Naive thymus-derived CD8-positive, alpha-beta T cell (primary cell): ENCODE results near the gene RIMS3. TPM values are rescaled to one million over a fixed set of nuclear protein-coding genes. Genes with fewer than 3 reads are reported as not detected.
A peak's percentile ranks its signal among the peaks of the same experiment; 100 is the strongest.

ENCODE experiments used
- ATAC-seq, 2 donors: fragments of 150-1000 bp; cut with Tn5 transposase in 1 of 2; sonication (Bioruptor Pico), chemical (Tn5 transposase) in 1 of 2; 1 replicate in 1 of 2; 2 replicates in 1 of 2; pipeline ENCODE4 v1.10.0; 2021; ENCODE audit warnings: mild to moderate bottlenecking in 2 of 2, moderate library complexity in 2 of 2
- POLR2A ChIA-PET: fragments of 350-600 bp; sonication (Branson Sonifier 250); formaldehyde crosslinking; loops from one replicate; lab custom pipeline; 2021; ENCODE audit warnings: antibody characterized with exemption; lab: Charles Lee
- DNase-seq, 10 donors: peaks; one replicate each; pipeline versions ENCODE4 v3.0.0 to v3.0.0-alpha.2; 2020 to 2022
- H3K27ac Mint-ChIP-seq, 10 donors: one replicate each; pipeline ENCODE4 v1.8.0; 2020 to 2022; ENCODE audit warnings: mild to moderate bottlenecking in 10 of 10, mixed read lengths in 10 of 10, moderate library complexity in 4 of 10, inconsistent platforms in 1 of 10
- H3K27me3 Mint-ChIP-seq, 5 donors: one replicate each; pipeline ENCODE4 v1.8.0; 2021 to 2022; ENCODE audit warnings: mixed read lengths in 5 of 5
- H3K36me3 Mint-ChIP-seq, 3 donors: one replicate each; pipeline ENCODE4 v1.8.0; 2020 to 2022; ENCODE audit warnings: mixed read lengths in 3 of 3, mild to moderate bottlenecking in 2 of 3, inconsistent platforms in 1 of 3
- H3K4me1 Mint-ChIP-seq, 4 donors: one replicate each; pipeline ENCODE4 v1.8.0; 2021 to 2022; ENCODE audit warnings: mixed read lengths in 4 of 4
- H3K4me3 Mint-ChIP-seq, 10 donors: one replicate each; pipeline ENCODE4 v1.8.0; 2020 to 2022; ENCODE audit warnings: mild to moderate bottlenecking in 10 of 10, mixed read lengths in 10 of 10, moderate library complexity in 6 of 10, inconsistent platforms in 1 of 10
- H3K9me3 Mint-ChIP-seq, 9 donors: one replicate each; pipeline ENCODE4 v1.8.0; 2020 to 2022; ENCODE audit warnings: mixed read lengths in 9 of 9, mild to moderate bottlenecking in 3 of 9, inconsistent platforms in 1 of 9, moderate library complexity in 1 of 9
- polyA plus RNA-seq, 3 donors: library from polyadenylated mRNA; unstranded; fragments of 300-500 nt; fragmentation: Illumina TruSeq; gene quantifications; one replicate each; pipeline ENCODE4 v1.2.3, GENCODE V29; 2021
- total RNA-seq, 8 experiments: library from RNA in 2 of 8; stranded (reverse) in 2 of 8; gene quantifications; one replicate each; pipeline ENCODE4 v1.2.3 and lab custom pipeline; 2021 to 2026

RIMS3 gene
- total and polyA plus RNA-seq, 5 experiments from 2014 or later: 0.76 to 2.0 (median 1.2) TPM

DNA sequence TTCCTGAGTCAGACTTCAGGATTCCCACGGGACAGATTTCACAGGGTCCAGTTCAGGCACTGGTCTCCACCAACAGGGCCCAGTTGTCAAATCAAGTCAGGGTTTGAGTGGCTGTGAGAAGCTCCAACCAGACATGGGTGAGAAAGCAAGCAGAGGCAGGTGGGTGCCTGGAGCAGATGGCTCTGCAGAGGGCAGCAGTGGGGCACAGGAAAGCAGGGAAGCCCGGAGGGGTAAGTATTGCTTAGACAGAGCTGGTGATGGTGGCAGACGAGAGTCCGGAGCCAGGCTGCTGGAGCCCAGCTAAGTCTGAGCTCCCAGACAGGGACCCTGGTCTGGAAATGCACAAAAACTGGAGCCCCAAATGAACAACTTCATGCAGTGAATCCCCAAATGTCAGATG lies 40.4 kb downstream of the RIMS3 start:
- ATAC-seq (peak; percentile 67 to 77), DNase-seq (peak in 3 of 10 donors; percentile 29 to 51 (median 32))
- peaks cover 5 to 23% (median 21%) of the 10 kb centered on the region in 4 donors for H3K4me1 Mint-ChIP-seq
- peaks cover 0 to 12% (median 0%) of the 10 kb centered on the region in 5 donors for H3K27me3 Mint-ChIP-seq
- POLR2A ChIA-PET: no interaction called here
- peak overlapping the region in 3 of 10 donors; percentile 9 to 46 (median 34) for H3K27ac Mint-ChIP-seq
- H3K9me3 Mint-ChIP-seq: no peaks in the 10 kb centered on the region
- H3K4me3 Mint-ChIP-seq: no peak overlapping the region
- no peaks in the 10 kb centered on the region for H3K36me3 Mint-ChIP-seq

DNA sequence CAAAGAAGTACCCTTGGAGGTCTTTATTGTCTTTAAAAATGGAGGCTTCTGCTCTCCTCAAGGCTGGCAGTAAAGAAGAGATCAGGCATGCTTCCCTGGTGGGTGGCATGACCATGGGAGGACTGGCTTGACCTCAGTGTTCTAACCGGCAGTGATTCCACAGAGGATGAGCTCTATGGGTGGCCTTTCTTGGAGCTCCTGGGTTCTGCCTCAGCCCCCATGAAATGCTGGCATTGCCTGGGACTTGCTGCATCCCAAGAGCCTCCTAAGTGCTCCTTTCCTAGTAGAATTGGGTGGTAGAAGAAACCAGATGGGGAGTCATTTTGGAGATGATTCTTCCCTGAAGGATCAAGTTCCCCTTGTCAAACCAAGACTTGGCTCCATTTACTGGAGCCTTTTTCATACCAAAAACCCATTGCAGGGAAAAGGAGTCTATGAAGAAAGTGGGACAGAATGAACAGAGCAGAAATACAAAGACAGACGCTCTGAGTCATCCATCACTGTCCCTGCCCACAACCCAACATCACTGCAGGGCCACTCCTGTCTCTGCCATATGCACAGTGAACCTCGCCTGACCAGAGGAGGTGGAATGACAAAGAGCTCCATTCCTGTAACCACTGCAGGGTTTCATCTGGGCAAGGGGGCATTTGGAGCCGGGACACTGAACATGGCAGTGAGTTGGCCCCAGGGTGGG lies 42.4 kb downstream of the RIMS3 start:
- POLR2A ChIA-PET: no interaction called here
- ATAC-seq: no peak
- DNase-seq: no peak
- no peaks in the 10 kb centered on the region for H3K9me3 Mint-ChIP-seq
- no peak overlapping the region for H3K27ac Mint-ChIP-seq
- H3K36me3 Mint-ChIP-seq: no peaks in the 10 kb centered on the region
- H3K4me1 Mint-ChIP-seq: peaks cover under 1 to 8% (median 3%) of the 10 kb centered on the region in 4 donors
- H3K4me3 Mint-ChIP-seq: no peak overlapping the region
- H3K27me3 Mint-ChIP-seq: peaks cover 0 to 12% (median 1%) of the 10 kb centered on the region in 5 donors

DNA sequence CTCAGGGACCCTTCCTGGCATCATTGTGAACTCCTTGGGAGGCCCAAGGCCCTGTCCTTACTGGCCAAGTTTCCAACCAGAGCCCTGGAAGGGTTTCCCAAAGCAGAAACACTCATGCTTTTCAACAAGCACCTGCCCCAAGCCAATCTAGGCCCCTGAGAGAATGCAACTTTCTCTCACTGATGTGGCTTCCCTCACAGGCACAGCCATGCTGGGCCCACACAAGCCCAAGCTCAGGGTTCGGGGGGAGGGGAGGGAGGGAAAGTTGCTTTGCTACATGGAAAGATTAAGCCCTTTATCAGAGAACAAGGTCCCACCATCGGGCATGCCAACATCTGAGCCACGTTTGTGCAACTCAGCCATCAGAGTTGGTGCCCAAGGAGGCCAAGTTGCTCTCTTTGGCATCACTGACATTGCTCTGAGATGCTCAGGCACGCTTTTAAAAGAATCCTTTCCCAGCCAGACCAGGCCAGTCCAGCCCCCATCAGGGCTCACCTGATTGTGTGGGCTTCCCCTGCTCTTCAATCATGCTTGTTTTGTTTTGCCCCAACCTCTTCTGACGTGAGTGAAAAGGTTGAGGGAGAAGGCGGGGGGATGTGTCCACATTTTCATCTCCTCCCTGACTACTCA lies 43.5 kb downstream of the RIMS3 start:
- Mint-ChIP-seq H3K4me1 (peaks cover 0 to 6% (median 3%) of the 10 kb centered on the region in 4 donors), H3K27ac (no peak overlapping the region), H3K36me3 (no peaks in the 10 kb centered on the region), H3K4me3 (no peak overlapping the region), H3K9me3 (no peaks in the 10 kb centered on the region), H3K27me3 (peaks cover 0 to 12% (median 1%) of the 10 kb centered on the region in 5 donors)
- ATAC-seq: no peak
- no peak for DNase-seq
- POLR2A ChIA-PET: no interaction called here

DNA sequence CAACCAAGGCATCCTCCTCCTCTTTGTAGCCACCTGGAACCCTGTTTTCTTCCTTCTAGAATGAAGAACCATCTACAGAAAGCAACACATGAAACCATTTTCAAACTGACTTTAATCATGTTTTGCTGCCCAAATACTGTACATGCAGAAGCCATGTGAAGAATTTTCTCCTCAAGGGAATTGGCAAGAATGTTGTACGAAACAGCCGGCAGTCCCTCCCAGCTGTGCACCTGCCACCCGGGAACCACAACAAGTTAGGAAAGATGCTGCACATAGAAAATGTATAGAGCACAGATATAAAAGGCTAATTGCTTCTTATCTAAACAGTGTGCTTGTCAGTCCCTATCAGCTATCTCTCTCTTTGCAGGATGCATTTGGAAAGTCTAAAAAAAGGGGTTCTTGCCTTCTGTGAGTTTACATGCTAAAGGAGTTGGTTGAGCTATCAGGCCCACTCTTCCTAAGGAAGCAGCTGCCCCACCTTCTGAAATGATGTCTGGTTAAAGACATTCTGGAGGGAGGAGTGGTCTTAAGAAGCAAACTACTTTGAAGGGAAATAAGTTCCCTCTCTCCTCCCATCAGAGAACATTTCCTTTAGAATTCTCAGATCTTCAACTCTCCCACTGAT lies 44.8 kb downstream of the RIMS3 start:
- Mint-ChIP-seq H3K4me3 (no peak overlapping the region), H3K36me3 (no peaks in the 10 kb centered on the region), H3K27me3 (peaks cover 0 to 9% (median 1%) of the 10 kb centered on the region in 5 donors), H3K9me3 (no peaks in the 10 kb centered on the region), H3K27ac (peak overlapping the region in 1 of 10 donors; percentile 25), H3K4me1 (peaks cover 0 to 6% (median 3%) of the 10 kb centered on the region in 4 donors)
- ATAC-seq (no peak), DNase-seq (no peak)
- POLR2A ChIA-PET: no interaction called here

DNA sequence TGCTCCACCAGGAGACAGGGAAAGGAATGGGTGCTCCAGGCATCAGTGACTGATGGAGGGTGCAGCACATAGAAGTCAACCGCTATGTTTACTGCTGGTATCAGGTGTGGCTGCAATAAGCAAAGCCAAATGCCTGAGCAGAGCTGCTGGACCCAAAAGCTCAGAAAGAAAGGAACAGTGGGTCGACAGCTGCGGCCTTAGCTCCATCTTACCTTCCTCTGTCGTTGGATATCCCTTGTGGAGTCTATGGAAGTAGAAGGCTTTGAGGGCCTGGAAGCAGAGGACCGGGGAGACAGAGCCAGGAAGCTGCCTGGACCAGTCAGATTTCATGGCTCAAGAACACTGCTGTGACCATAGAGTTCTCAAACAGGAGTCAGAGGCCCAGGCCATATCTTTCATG lies 45.3 kb downstream of the RIMS3 start:
- Mint-ChIP-seq H3K9me3 (no peaks in the 10 kb centered on the region), H3K4me1 (peaks cover 0 to 2% (median under 1%) of the 10 kb centered on the region in 4 donors), H3K36me3 (no peaks in the 10 kb centered on the region), H3K27me3 (peaks cover 0 to 9% (median 1%) of the 10 kb centered on the region in 5 donors), H3K4me3 (no peak overlapping the region), H3K27ac (no peak overlapping the region)
- POLR2A ChIA-PET: no interaction called here
- ATAC-seq (no peak), DNase-seq (no peak)

DNA sequence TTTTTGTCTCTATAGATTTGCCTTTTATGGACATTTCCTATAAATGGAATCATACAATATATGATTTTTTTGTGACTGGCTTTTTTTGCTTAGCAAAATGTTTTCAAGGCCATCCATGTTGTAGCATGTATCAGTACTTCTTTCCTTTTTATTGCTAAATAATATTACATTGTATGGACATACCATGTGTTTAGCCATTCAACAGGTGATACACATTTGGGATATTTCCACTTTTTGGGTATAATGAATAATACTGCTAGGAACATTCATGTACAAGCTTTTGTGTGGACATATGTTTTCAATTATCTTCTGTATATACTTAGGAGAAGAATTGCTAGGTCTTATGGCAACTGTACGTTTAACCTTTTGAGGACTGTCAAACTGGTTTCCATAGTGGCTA lies 47.4 kb downstream of the RIMS3 start:
- peaks cover 0 to 9% (median 1%) of the 10 kb centered on the region in 5 donors for H3K27me3 Mint-ChIP-seq
- no peak overlapping the region for H3K27ac Mint-ChIP-seq
- no peaks in the 10 kb centered on the region for H3K4me1 Mint-ChIP-seq
- no peak for DNase-seq
- H3K9me3 Mint-ChIP-seq: no peaks in the 10 kb centered on the region
- ATAC-seq: no peak
- H3K4me3 Mint-ChIP-seq: no peak overlapping the region
- POLR2A ChIA-PET: no interaction called here
- H3K36me3 Mint-ChIP-seq: no peaks in the 10 kb centered on the region

DNA sequence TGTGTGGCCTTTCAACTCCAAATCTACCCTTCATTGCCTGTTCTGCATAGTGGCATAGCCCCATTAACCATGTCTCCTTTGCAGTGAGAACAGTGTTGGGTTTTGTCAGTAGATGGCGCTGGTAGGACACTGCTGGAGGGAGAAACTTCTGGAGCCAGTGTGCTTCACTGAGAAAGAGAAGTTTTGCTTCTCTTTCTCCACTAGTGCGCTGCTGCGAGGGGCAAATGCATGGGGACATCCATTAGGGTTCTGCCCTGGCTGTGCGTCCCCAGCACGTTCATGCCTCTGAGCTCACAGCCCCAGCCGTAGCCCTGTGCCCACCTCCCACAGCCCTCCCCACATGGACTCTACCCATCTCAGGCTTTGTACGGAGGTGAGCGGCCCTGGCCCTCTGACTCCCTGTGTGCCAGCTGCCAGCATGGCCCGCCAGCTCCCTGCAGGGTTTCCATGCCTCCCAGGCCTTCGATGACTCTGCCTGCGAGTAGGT lies 53.1 kb downstream of the RIMS3 start:
- peaks cover 0 to 2% (median 0%) of the 10 kb centered on the region in 5 donors for H3K27me3 Mint-ChIP-seq
- H3K36me3 Mint-ChIP-seq: no peaks in the 10 kb centered on the region
- POLR2A ChIA-PET: no interaction called here
- H3K9me3 Mint-ChIP-seq: no peaks in the 10 kb centered on the region
- no peak overlapping the region for H3K4me3 Mint-ChIP-seq
- DNase-seq (peak; percentile 29 to 85 (median 70)), ATAC-seq (peak; percentile 89 to 94)
- no peaks in the 10 kb centered on the region for H3K4me1 Mint-ChIP-seq
- no peak overlapping the region for H3K27ac Mint-ChIP-seq

DNA sequence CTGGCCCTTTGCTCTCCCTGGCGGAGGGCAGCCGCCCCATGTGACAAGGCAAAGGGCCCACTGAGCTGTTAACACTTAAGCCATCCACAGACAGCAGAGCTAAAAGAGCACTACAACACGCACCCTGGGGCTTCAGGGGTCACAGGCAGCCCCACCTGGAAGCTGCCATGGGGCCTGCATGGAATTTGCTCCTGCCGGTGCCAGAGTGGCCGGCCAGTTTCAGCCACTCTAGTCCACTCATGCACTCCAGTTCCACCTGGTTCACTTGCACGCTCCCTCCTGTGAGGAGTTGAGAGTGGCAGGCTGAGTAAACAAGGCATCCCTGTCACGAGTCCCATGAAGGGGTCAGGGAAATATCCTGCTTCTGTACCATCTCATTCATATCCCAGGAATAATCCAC lies 55.3 kb downstream of the RIMS3 start:
- POLR2A ChIA-PET: no interaction called here
- Mint-ChIP-seq H3K27me3 (peaks cover 0 to 2% (median 0%) of the 10 kb centered on the region in 5 donors), H3K9me3 (no peaks in the 10 kb centered on the region), H3K4me1 (no peaks in the 10 kb centered on the region), H3K4me3 (no peak overlapping the region), H3K27ac (no peak overlapping the region), H3K36me3 (no peaks in the 10 kb centered on the region)
- ATAC-seq: no peak
- no peak for DNase-seq

DNA sequence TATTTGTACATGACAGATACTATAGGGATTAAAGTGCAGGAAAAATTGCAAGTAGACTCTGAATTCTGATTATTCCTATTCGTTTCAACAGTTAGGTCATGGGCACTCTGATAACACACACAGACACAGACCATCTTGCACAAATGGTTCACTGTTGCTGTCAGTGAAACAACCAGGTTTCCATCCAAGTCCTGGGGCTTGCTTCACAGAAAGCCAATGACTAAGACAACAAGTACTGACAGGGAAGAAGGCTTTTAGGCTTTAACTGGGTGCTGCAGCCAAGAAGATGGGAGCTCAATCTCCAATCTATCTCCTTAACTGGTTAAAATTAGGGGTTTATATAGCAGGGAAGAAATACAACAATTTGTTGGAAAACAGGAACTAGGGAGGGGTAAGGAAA lies 57.6 kb downstream of the RIMS3 start:
- Mint-ChIP-seq H3K4me3 (no peak overlapping the region), H3K9me3 (no peaks in the 10 kb centered on the region), H3K36me3 (no peaks in the 10 kb centered on the region), H3K4me1 (no peaks in the 10 kb centered on the region), H3K27me3 (peaks cover 0 to 2% (median 0%) of the 10 kb centered on the region in 5 donors), H3K27ac (no peak overlapping the region)
- no peak for DNase-seq
- no peak for ATAC-seq
- POLR2A ChIA-PET: no interaction called here

DNA sequence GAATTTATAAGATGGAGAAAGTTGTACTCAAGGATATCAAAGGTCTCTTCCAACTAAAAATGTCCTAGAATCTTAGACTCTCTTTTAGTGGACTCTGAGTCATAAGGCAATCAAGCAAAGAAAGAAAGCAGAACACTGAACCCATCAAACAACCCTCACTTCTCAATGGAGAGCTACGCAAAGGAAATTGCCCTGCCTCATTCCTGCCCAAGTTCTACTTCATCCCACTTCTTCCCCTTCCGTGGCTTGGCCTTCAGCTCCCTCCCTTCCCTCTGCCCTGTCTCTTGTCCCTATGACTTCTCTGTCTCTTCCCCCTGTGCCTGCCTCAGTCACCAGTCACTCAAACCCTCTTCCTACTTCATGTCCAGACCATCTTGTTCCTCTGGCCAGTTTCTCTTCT lies 58.5 kb downstream of the RIMS3 start:
- Mint-ChIP-seq H3K36me3 (no peaks in the 10 kb centered on the region), H3K4me1 (no peaks in the 10 kb centered on the region), H3K27me3 (peaks cover 2 to 6% (median 3%) of the 10 kb centered on the region in 5 donors), H3K9me3 (no peaks in the 10 kb centered on the region), H3K4me3 (no peak overlapping the region), H3K27ac (no peak overlapping the region)
- DNase-seq: no peak
- no peak for ATAC-seq
- POLR2A ChIA-PET: interaction anchor here (0.8 kb wide), 1 partner anchor 9 kb away, joined by 3 read pairs; no protein-coding TSS in a partner anchor

DNA sequence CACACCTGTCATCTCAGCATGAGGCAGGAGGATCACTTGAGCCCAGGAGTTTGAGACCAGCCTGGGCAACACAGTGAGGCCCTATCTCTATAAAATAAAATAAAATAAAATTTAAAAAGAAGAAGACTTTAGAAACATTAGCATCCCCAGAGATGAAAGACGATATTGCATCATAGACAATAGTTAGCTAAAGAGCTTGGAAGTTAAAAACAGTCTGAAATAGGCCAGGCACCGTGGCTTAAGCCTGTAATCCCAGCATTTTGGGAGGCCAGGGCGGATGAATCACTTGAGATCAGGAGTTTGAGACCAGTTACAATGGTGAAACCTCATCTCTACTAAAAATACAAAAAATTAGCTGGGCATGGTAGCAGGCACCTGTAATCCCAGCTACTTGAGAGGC lies 59.3 kb downstream of the RIMS3 start:
- no peak for ATAC-seq
- no peak overlapping the region for H3K4me3 Mint-ChIP-seq
- no peak overlapping the region for H3K27ac Mint-ChIP-seq
- H3K4me1 Mint-ChIP-seq: no peaks in the 10 kb centered on the region
- H3K36me3 Mint-ChIP-seq: no peaks in the 10 kb centered on the region
- peaks cover 3 to 10% (median 4%) of the 10 kb centered on the region in 5 donors for H3K27me3 Mint-ChIP-seq
- DNase-seq: no peak
- POLR2A ChIA-PET: no interaction called here
- H3K9me3 Mint-ChIP-seq: no peaks in the 10 kb centered on the region

DNA sequence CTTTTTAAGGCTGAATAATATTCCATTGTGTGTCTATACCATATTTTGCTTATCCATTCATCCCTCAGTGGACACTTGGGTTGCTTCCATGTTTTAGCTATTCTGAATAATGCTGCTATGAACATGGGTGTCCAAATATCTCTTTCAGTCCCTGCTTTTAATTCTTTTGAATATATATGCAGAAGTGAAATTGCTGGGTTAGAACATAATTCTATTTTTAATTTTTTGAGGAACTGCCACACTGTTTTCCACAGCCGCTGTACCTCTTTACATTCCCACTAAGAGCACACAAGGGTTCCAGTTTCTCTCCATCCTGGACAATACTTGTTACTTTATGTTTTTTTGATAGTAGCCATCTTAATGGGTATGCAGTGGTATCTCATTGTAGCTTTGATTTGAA lies 65.6 kb downstream of the RIMS3 start:
- POLR2A ChIA-PET: no interaction called here
- ATAC-seq (no peak), DNase-seq (no peak)
- H3K27ac Mint-ChIP-seq: no peak overlapping the region
- H3K4me1 Mint-ChIP-seq: no peaks in the 10 kb centered on the region
- no peak overlapping the region for H3K4me3 Mint-ChIP-seq
- no peaks in the 10 kb centered on the region for H3K9me3 Mint-ChIP-seq
- peaks cover 3 to 10% (median 4%) of the 10 kb centered on the region in 5 donors for H3K27me3 Mint-ChIP-seq
- no peaks in the 10 kb centered on the region for H3K36me3 Mint-ChIP-seq

DNA sequence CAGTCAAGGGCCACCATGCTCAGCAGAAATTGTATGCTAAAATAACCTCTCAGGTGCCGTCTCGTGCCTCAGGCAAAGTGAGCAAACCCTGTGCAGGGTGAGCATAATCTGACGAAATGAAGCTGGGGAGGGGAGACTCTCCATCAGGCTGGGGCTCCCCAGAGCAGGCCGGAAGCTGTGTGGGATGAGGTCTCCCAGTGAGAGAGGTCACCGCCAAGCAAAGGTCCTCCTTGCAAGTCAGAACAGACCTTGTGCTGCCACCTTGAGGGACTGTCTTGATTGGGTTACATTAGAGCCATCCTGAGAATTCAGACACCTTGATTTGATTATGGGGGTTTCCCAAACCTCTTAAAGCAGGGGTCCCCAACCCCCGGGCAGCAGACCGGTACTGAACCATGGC lies 69.9 kb downstream of the RIMS3 start:
- Mint-ChIP-seq H3K9me3 (no peaks in the 10 kb centered on the region), H3K36me3 (no peaks in the 10 kb centered on the region), H3K27me3 (peaks cover 0 to 3% (median 0%) of the 10 kb centered on the region in 5 donors), H3K4me3 (no peak overlapping the region), H3K4me1 (peaks cover 4 to 10% (median 8%) of the 10 kb centered on the region in 4 donors), H3K27ac (no peak overlapping the region)
- POLR2A ChIA-PET: no interaction called here
- DNase-seq (no peak), ATAC-seq (no peak)
